WTC11 (cell line): Measurements from ENCODE around the gene NEAT1. TPM values are rescaled to one million over a fixed set of nuclear protein-coding genes. Genes with fewer than 3 reads are reported as not detected.

Experiments
- ATAC-seq: fragments of 200-7000 bp; cut with Tn5 transposase; 2 replicates; pipeline ENCODE4 v1.10.0; 2021; ENCODE audit warnings: mild to moderate bottlenecking, moderate library complexity
- CTCF ChIA-PET: fragments of 300-600 bp; sonication (Branson Sonifier 250); formaldehyde crosslinking; loops from one replicate; lab custom pipeline; 2021; ENCODE audit warnings: antibody characterized with exemption; lab: Charles Lee
- POLR2A ChIA-PET: fragments of 350-600 bp; sonication (Branson Sonifier 250); formaldehyde crosslinking; loops from one replicate; lab custom pipeline; 2021; ENCODE audit warnings: antibody characterized with exemption; lab: Charles Lee
- DNase-seq: peaks from one replicate; pipeline ENCODE4 v3.0.0; 2021; ENCODE audit warnings: low spot score
- H3K27ac Mint-ChIP-seq: 2 replicates; pipeline ENCODE4 v1.8.0; 2021; ENCODE audit warnings: mixed read lengths
- H3K27me3 Mint-ChIP-seq: 2 replicates; pipeline ENCODE4 v1.8.0; 2021; ENCODE audit warnings: low read depth, mild to moderate bottlenecking, moderate library complexity, mixed read lengths
- H3K36me3 Mint-ChIP-seq: 2 replicates; pipeline ENCODE4 v1.8.0; 2021; ENCODE audit warnings: mixed read lengths
- H3K4me1 Mint-ChIP-seq: 2 replicates; pipeline ENCODE4 v1.8.0; 2022; ENCODE audit warnings: mixed read lengths
- H3K4me3 Mint-ChIP-seq: 2 replicates; pipeline ENCODE4 v1.8.0; 2021; ENCODE audit warnings: mild to moderate bottlenecking, moderate library complexity, mixed read lengths
- H3K9me3 Mint-ChIP-seq: 2 replicates; pipeline ENCODE4 v1.8.0; 2021; ENCODE audit warnings: mixed read lengths
- ARID4B ChIP-seq: sonication (generic); formaldehyde crosslinking; IDR thresholded peaks from 2 replicates; pipeline ENCODE4 v1.8.0; 2023; ENCODE audit warnings: missing genetic modification reagents, mild to moderate bottlenecking, borderline replicate concordance
- CDX4 ChIP-seq: fragments of 250-450 bp; sonication (Bioruptor Pico); IDR thresholded peaks from 2 replicates; pipeline ENCODE4 v1.9.0; 2021; ENCODE audit warnings: moderate library complexity, mild to moderate bottlenecking, inconsistent platforms, borderline replicate concordance
- CTCF ChIP-seq: fragments of 200-600 bp; IDR thresholded peaks from 2 replicates; pipeline ENCODE4 v1.8.0; 2022; ENCODE audit warnings: antibody characterized with exemption
- GTF2I ChIP-seq: fragments of 250-450 bp; sonication (Bioruptor Pico); conservative IDR thresholded peaks from 2 replicates; pipeline ENCODE4 v1.4.0; 2021; ENCODE audit warnings: mild to moderate bottlenecking
- JAZF1 ChIP-seq: fragments of 250-450 bp; sonication (Bioruptor Pico); IDR thresholded peaks from 2 replicates; pipeline ENCODE4 v1.9.0; 2021; ENCODE audit warnings: moderate library complexity, mild to moderate bottlenecking, inconsistent platforms
- JUN ChIP-seq: sonication (generic); formaldehyde crosslinking; IDR thresholded peaks from 2 replicates; pipeline ENCODE4 v1.8.0; 2023; ENCODE audit warnings: mild to moderate bottlenecking, missing genetic modification reagents
- NFYB ChIP-seq: sonication (generic); formaldehyde crosslinking; conservative IDR thresholded peaks from 2 replicates; pipeline ENCODE4 v1.8.0; 2022; ENCODE audit warnings: low read depth, missing genetic modification reagents
- NR2C2 ChIP-seq: sonication (generic); formaldehyde crosslinking; IDR thresholded peaks from 2 replicates; pipeline ENCODE4 v1.8.0; 2022; ENCODE audit warnings: mild to moderate bottlenecking, missing genetic modification reagents
- PRRX2 ChIP-seq: fragments of 250-450 bp; sonication (Bioruptor Pico); IDR thresholded peaks from 2 replicates; pipeline ENCODE4 v1.8.0; 2021; ENCODE audit warnings: mild to moderate bottlenecking
- RELA ChIP-seq: sonication (generic); formaldehyde crosslinking; IDR thresholded peaks from 2 replicates; pipeline ENCODE4 v1.8.1; 2022; ENCODE audit warnings: missing genetic modification reagents, mild to moderate bottlenecking, borderline replicate concordance
- RORB ChIP-seq: fragments of 250-450 bp; sonication (Bioruptor Pico); IDR thresholded peaks from 2 replicates; pipeline ENCODE4 v1.9.0; 2021; ENCODE audit warnings: mild to moderate bottlenecking
- SMAD3 ChIP-seq: sonication (generic); formaldehyde crosslinking; IDR thresholded peaks from 2 replicates; pipeline ENCODE4 v1.8.0; 2022; ENCODE audit warnings: missing genetic modification reagents, mild to moderate bottlenecking, borderline replicate concordance
- TCF7 ChIP-seq: sonication (generic); formaldehyde crosslinking; IDR thresholded peaks from 2 replicates; pipeline ENCODE4 v1.8.0; 2022; ENCODE audit warnings: mild to moderate bottlenecking, low read depth, missing genetic modification reagents, moderate library complexity
- TP53 ChIP-seq: sonication (generic); formaldehyde crosslinking; IDR thresholded peaks from 2 replicates; pipeline ENCODE4 v1.8.1; 2023; ENCODE audit warnings: mild to moderate bottlenecking, missing genetic modification reagents
- USF1 ChIP-seq: sonication (generic); formaldehyde crosslinking; IDR thresholded peaks from 2 replicates; pipeline ENCODE4 v1.8.0; 2022; ENCODE audit warnings: mild to moderate bottlenecking, missing genetic modification reagents
- ZNF138 ChIP-seq: sonication (generic); formaldehyde crosslinking; conservative IDR thresholded peaks from 2 replicates; pipeline ENCODE4 v1.8.1; 2022; ENCODE audit warnings: mild to moderate bottlenecking, moderate library complexity, missing genetic modification reagents
- ZNF232 ChIP-seq: sonication (generic); formaldehyde crosslinking; IDR thresholded peaks from 2 replicates; pipeline ENCODE4 v1.8.0; 2022; ENCODE audit warnings: mild to moderate bottlenecking, missing genetic modification reagents
- ZNF416 ChIP-seq: fragments of 250-450 bp; sonication (Bioruptor Pico); IDR thresholded peaks from 2 replicates; pipeline ENCODE4 v1.9.0; 2021; ENCODE audit warnings: mild to moderate bottlenecking, inconsistent platforms
- ZNF532 ChIP-seq: fragments of 250-450 bp; sonication (Bioruptor Pico); IDR thresholded peaks from 2 replicates; pipeline ENCODE4 v1.9.0; 2021; ENCODE audit warnings: mild to moderate bottlenecking, borderline replicate concordance
- ZSCAN18 ChIP-seq: fragments of 250-450 bp; sonication (Bioruptor Pico); IDR thresholded peaks from 2 replicates; pipeline ENCODE4 v2.1.2; 2022; ENCODE audit warnings: mild to moderate bottlenecking, moderate library complexity
- total RNA-seq: library from RNA; stranded (reverse); gene quantifications from 3 replicates; pipeline ENCODE4 v1.2.3, GENCODE V29; 2021

NEAT1 gene
- total RNA-seq, 1 experiment from 2014 or later: 38.1 TPM

DNA sequence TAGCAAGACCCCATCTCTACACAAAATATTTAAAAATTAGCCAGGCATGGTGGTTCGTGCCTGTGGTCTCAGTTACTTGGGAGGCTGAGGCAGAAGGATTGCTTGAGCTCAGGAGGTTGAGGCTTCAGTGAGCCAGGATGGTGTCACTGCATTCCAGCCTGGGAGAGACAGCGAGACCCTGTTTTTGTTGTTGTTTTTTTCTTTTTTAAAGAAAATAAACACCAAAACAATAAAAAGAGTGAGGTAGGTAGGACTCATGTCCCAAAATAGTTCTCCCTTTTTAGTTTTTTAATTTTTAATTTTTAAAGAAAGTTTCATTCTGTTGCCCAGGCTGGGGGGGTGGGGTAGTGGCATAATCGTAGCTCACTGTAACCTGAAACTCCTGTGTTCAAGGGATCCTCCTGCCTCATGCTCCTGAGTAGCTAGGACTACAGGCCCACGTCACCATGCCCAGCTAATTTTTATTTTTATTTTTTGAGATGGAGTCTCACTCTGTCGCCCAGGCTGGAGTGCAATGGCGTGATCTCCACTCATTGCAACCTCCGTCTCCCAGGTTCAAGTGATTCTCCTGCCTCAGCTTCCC is 50.8 kb downstream of the NEAT1 start (continued):
- no peak for TF ChIP-seq ARID4B
- no peak for TF ChIP-seq TP53
- TF ChIP-seq GTF2I (CRISPR knock-in tag): no peak
- no peak for TF ChIP-seq CTCF
- no peak for TF ChIP-seq CDX4
- no peak for TF ChIP-seq NR2C2 (CRISPR knock-in tag)
- TF ChIP-seq NFYB (CRISPR knock-in tag): no peak
- no peak for TF ChIP-seq ZNF138 (CRISPR knock-in tag)
- TF ChIP-seq JUN: no peak
- TF ChIP-seq ZNF532 (CRISPR knock-in tag): no peak
- no peak for TF ChIP-seq USF1 (CRISPR knock-in tag)
- TF ChIP-seq SMAD3: no peak
- no peak for TF ChIP-seq PRRX2 (CRISPR knock-in tag)
- no peak for TF ChIP-seq RORB

DNA sequence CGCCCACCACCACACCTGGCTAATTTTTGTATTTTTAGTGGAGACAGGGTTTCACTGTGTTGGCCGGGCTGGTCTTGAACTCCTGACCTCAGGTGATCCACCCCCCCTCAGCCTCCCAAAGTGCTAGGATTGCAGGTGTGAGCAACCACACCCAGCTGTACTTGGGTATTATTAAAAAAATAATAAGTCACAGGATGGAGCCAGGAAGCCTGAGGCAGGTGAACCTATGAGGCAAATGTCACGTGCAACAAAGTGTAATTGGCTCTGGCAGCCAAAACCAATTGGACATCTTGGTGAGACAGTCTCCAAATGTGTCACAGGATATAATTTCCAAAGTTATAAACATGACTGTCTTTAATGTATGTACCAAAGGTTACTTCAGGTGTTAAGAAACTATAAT is 52.3 kb downstream of the NEAT1 start:
- ChIA-PET POLR2A (interaction anchor here (0.6 kb wide), 1 partner anchor 325 kb away, joined by 3 read pairs; no protein-coding TSS in a partner anchor), CTCF (no interaction called here)
- Mint-ChIP-seq H3K36me3 (no peaks in the 10 kb centered on the region), H3K4me3 (no peak overlapping the region), H3K9me3 (no peaks in the 10 kb centered on the region), H3K27me3 (no peaks in the 10 kb centered on the region; the same call in 1 of the 2 replicates), H3K27ac (no peak overlapping the region), H3K4me1 (peaks cover 23% of the 10 kb centered on the region)
- DNase-seq (no peak), ATAC-seq (no peak)
- TF ChIP-seq ZNF532 (CRISPR knock-in tag) (no peak), SMAD3 (no peak), RELA (CRISPR knock-in tag) (no peak), ZNF232 (CRISPR knock-in tag) (no peak), ZSCAN18 (CRISPR knock-in tag) (no peak), TCF7 (CRISPR knock-in tag) (no peak), JAZF1 (no peak), ZNF416 (CRISPR knock-in tag) (no peak)
